ENCODE measurements around the gene SMTN.
"Not testable (repeated sequence)": the region's sequence is repeated elsewhere in the genome, so short reads cannot be mapped to it uniquely, and the experiment has no call there.

Gene SMTN

DNA sequence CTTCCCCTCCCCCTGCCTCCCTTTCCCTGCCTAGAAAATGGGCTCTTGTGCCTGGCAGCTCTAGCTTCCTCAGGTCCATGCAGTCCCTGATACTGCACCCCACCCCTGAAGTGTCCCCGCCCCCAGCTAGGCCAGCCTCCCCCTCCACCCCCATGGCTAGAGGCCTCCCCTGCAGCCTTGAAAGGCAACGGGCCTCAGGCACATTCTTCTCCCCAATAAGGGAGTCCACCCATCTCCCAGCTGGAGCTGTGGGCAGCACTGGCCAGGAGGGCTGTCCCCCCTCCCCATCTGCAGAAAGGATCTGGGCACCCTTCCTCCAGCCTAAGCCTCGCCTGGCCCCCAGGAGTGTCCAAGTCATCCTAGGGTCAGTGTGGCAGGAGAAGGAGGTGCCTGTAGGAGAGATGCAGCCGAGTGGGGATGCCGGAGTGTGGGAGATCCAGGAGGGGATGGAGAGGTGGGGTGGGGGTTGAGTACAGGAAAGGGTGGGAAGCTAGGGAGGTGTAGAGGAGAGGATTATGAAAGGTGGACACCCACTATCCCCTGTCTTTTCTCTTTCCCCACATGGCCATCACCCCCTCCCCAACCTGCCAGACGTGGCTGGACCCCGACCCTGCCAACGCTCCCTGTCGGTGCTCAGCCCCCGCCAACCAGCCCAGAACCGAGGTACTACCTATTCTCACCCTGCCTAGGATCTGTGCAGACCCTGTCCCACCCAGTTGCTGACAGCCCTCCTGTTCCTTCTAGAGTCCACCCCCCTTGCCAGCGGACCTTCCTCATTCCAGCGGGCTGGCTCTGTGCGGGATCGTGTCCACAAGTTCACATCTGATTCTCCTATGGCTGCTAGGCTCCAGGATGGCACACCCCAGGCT is 9.3 kb downstream of the SMTN start:
- no peak for DNase-seq (ENCODE audit: low read depth in 3 of 3)

DNA sequence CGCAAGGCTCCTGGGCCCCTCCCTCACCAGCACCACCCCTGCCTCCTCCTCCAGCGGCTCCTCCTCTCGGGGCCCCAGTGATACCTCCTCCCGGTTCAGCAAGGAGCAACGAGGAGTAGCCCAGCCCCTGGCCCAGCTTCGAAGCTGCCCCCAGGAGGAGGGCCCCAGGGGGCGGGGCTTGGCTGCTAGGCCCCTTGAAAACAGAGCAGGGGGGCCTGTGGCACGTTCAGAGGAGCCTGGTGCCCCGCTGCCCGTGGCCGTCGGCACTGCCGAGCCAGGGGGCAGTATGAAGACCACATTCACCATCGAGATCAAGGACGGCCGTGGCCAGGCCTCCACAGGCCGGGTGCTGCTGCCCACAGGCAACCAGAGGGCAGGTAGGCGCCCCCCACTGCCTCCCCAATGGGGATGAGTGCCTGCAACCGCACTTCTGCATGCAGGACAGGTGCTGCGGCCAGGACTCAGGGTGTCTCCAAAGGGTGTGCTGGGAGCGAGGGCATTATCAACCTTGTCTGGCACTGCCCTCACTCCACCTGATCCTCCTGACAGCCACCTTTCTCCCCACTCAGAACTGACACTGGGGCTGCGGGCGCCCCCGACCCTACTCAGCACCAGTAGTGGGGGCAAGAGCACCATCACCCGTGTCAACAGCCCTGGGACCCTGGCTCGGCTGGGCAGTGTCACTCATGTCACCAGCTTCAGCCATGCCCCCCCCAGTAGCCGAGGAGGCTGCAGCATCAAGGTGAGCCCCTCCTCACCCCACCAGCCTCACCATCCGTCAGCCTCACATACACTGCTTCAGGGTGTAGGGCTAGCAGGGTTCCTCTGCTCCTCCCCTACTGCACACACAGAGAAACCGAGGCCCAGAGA is 10.2 kb downstream of the SMTN start:
- no peak for DNase-seq (ENCODE audit: low read depth in 3 of 3)

DNA sequence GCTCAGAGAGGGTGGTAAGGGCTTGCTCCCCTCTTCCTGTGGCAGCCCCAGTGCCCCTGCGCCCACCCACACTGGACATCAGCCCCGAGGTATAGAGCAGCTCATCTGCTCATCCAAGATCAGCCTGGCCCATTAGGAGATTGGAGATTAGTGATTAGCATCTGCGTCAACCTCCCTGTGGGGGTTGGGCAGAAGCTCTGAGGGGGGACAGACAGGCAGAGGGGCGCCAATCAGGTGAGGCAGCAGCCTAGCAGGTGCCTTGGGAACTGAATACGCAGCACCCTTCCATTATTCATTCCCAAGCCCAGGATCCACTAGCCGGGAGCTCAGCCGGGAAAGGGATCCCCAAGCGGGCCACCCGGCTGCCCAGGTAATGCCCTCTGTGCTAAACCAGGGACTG is 11.0 kb downstream of the SMTN start:
- no peak for DNase-seq (ENCODE audit: low read depth in 3 of 3)

DNA sequence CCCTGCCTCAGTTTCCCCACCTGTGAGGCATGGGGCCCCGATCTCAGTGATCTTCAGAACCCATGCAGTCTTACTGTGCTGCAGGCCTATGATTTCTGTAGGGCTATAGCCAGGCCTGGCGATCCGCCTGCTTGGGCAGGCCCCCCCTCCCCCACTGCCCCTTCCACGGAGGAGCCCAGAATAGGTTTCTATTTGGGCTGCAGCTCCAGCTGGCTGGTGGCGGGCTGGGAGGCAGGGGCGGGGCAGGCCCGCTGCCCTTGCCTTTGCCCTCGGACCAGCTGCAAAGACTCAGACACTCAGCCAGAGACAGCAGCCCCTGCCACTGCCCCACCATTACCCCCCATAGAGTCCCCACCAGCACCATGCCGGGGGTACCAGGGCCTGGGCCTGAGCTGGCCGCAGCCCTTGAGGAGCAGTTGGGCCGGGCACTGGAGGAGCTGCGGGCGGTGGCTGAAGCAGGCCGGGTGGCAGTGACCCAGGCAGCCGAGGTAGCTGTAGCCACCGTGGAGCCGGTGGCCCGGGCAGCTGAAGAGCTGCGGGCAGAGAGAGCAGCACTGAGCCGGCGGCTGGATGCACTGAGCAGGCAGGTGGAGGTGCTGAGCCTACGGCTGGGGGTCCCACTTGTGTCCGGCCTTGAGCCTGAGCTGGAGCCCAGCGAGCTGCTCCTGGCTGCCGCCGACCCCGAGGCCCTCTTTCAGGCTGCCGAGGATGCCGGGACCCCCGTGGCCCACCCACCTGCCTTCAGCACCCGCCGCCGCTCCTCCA is 12.2 kb downstream of the SMTN start:
- DNase-seq (ENCODE audit: low read depth in 3 of 3): no peak

DNA sequence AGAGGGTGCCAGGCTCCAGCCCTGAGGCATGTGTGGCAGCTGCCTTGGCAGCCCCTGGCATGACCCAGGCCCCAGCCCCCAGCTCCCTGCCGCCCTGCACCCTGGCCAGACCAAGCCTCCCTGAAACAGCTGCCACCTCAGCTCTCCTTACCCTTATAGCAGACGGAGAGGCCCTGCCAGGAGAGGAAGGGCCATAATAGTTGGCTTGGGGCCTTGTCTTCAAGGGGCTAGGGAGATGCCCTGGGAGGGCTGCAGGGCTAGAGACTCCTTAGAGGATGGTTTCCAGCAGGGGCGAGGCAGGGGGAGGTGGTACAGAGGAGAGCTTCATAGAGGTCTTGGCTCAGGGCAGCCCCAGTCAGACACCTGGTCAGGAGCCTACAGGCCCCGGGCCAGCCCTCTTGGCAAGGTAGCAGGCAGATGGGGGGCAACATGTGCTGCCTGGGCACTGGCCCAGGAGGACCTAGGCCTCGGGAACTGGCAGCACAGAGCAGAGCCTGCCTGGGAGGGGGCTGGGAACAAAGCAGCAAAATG is 13.0 kb downstream of the SMTN start:
- DNase-seq (ENCODE audit: low read depth in 3 of 3): no peak

DNA sequence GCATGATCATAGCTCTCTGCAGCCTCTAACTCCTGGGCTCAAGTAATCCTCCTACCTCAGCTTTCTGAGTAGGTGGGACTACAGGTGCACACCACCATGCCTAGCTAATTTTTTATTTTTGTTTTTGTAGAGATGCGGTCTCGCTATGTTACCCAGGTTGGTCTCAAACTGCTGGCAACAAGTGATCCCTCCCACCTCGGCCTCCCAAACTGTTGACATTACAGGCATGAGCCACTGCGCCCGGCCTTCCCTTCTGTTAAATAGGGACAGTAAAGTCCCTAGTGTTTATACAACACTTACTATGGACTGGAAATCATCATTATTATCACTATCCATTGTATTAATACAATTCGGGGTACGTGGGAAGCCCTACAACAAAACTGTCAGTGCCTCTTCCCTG is 13.6 kb downstream of the SMTN start:
- no peak for DNase-seq (ENCODE audit: low read depth in 3 of 3)

DNA sequence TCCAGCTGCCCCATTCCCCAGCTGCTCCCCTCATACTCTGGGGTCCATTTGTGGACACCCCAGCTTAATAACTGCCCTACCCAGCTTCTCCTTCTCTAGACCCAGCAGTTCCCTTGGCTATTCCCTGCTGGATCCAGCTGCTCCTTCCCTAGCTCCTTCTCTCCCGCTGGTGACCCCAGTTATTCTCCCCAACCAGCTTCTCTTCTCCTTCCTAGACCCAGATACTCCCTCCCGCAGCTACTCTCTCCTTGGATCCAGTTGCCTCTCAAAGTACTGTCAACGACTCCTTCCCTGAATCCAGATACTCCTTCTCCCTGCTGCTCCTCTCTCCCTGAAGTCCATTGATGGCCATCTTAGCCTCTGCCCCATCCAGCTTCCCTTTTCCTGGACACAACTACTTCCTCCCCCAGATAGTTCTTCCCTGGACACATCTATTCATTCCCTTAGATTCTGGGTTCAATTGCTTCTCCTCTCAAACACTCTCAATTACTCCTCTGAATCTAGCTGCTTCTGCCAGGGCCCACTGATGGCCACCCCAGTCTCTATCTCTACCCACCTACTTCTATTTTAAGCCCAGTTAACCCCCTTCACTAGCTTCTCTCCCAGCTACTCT is 14.6 kb downstream of the SMTN start:
- DNase-seq (ENCODE audit: low read depth in 3 of 3): no peak

DNA sequence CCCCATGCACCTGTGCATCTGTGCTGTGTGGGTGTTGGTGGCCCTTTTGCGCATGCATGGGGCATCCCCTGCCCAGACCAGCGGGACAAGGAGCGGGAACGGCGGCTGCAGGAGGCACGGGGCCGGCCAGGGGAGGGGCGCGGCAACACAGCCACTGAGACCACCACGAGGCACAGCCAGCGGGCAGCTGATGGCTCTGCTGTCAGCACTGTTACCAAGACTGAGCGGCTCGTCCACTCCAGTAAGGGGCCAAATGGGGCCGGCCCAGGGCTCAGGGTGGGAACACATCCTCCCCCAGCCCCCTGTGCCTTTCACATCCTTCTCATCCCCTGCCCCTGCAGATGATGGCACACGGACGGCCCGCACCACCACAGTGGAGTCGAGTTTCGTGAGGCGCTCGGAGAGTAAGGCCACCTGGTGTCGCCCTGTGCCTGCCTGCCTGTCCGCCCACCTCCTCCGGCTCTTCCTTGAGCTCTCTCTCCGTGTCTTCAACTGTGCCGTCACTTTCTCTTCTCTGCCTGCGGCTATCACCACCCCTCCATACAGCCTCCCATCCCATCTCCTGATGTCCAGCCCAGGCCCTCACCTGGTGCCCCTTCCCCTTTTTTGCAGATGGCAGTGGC is 15.7 kb downstream of the SMTN start:
- DNase-seq (ENCODE audit: low read depth in 3 of 3): no peak

DNA sequence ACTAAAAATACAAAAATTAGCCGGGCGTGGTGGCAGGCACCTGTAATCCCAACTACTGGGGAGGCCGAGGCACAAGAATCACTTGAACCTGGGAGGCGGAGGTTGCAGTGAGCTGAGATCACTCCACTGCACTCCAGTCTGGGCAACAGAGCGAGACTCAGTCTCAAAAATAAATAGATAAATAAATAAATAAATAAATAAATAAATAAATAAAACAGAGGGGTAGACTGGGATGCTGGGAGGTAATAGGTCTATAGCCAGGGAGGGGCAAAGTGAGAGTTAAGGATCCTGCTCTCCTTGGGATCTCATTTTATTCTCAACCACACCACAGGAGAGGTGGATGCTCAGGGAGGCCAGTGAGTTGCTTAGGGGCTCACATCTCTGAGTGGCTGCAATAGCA is 16.4 kb downstream of the SMTN start:
- DNase-seq (ENCODE audit: low read depth in 3 of 3): not testable (repeated sequence)

DNA sequence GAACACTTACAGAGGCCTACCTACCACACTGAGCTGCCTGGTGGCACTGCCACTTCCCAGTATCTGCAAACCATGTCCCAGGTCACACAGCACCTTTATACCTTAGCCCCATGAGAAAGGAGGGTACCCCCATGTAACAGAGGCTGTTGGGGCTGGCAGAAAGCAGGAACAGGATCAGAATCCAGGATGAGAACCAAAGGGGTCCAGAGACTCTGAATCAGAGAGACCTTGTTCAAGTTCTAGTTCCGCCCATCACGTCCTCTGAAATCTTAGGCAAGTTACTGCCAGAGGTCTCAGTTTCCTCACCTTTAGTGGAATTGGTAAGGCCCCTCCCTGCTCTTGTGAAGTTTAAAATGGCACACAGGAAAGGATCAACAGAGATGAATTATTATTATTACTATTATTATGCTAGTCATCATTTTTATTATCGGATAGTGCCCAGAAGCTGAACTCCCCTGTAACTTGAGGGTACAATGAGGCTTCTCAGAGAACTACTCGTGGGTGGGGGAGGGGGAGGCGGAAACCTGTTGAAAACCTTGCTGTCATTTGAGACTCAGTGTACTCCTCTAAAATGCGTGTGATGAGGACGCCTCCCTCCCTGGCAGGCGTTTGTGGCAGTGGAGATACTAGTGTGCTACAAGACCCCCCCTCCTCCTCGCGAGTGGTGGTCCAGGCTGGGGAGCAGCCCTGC is 17.0 kb downstream of the SMTN start:
- no peak for DNase-seq (ENCODE audit: low read depth in 3 of 3)

DNA sequence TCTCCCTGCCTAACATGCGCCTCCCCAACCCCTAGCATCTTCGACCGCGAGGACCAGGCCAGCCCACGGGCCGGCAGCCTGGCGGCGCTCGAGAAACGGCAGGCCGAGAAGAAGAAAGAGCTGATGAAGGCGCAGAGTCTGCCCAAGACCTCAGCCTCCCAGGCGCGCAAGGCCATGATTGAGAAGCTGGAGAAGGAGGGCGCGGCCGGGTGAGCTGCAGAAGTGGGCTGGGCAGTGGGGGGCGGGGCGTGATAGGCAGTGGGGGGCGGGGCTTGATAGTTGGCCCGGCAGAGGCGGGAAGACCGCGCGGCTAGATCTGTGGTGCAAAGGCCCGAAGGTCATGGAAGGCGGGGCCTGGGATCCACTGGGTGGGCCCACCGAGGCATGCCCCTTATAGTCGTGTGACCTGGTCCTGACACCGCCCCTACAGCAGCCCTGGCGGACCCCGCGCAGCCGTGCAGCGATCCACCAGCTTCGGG is 17.6 kb downstream of the SMTN start:
- no peak for DNase-seq (ENCODE audit: low read depth in 3 of 3)

DNA sequence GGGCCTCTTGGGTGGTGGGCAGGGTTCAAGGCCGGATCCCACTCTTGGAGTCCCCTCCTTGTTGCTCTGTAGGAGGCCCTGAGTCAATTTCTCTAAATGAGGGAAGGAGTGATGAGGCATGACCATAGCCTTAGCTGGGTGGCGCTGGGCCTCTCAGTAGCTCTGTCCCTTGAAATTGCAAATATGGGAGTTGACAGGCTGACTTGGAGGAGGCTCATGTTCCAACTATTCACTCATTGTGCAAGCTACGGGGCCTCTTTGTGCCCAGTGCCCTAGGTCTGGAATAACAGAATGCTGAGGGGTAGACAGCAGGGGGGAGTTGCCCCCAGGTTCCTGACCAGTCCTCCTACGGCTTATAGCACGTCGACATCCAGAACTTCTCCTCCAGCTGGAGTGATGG is 18.3 kb downstream of the SMTN start:
- DNase-seq (ENCODE audit: low read depth in 3 of 3): no peak

DNA sequence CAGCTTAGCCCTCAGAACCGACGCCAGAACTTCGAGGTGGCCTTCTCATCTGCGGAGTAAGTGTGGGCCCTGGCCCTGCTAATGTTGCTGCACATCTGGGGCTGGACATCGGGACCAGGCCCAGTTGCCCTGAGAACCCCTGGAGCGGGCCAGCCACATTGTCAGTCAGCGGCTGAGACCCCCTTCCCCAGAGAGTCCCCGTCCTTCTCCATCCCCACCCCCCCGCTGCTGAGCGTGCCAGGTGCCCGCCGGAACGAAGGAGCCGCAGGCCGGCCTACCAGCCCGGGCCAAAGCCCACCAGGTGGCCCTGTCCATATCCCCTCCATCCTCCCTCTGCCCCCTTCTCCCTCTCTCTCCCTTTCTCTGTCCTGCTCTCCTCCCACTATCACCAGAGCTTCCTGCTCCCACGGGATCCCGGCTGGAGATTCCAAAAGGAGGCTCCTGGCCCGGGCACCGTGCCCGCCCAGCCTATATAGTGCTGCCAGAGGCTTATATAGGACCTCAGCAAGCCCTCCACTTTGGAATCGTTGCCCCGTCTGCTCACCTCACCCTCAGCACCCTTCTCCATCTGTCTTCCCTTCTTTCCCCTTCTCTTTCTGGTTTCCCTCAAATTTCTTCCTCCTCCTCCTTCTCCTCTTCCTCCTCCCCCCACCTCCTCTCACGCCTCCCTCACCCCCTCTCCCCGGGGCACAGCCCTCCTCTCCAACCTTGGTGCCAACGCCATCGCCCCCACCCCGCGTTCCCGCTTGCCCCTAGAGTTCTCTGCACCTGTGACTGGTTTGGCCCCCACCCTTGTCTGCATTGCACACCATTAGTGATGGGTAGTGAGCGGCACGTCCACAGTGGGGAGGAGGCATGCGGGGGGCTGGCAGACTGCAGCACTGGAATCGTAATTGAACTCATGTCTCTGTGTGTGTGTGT is 19.0 kb downstream of the SMTN start:
- no peak for DNase-seq (ENCODE audit: low read depth in 3 of 3)

DNA sequence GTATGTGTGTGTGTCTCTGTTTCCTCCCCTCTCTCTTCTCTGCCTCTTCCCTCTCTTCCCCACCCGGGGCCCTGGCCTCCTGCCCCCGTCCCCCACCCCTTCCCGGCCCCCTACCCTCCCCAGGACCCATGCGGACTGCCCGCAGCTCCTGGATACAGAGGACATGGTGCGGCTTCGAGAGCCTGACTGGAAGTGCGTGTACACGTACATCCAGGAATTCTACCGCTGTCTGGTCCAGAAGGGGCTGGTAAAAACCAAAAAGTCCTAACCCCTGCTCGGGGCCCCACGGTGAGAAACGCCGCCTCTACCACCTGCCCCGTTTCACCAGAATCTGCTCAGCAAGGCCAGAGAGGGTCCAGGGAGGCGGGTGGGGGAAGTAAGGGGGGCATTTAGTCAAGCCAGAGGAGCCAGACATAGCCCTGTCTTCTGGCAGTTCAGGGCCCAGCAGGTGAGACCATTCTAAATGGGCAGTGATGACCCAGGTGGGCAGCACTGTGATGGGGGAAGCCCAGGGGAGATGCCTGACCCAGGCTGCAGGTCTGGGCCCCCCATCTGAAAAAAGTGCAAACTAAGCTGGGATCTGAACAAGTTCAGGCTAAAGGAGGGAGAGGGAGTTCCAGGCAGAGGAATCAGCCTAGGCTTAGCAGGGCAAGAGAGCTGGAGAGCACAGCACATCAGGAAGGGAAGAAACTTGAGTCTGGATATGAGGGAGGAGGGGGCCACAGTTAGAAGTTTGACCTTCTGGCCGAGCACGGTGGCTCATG is 19.8 kb downstream of the SMTN start:
- DNase-seq (ENCODE audit: low read depth in 3 of 3): no peak

DNA sequence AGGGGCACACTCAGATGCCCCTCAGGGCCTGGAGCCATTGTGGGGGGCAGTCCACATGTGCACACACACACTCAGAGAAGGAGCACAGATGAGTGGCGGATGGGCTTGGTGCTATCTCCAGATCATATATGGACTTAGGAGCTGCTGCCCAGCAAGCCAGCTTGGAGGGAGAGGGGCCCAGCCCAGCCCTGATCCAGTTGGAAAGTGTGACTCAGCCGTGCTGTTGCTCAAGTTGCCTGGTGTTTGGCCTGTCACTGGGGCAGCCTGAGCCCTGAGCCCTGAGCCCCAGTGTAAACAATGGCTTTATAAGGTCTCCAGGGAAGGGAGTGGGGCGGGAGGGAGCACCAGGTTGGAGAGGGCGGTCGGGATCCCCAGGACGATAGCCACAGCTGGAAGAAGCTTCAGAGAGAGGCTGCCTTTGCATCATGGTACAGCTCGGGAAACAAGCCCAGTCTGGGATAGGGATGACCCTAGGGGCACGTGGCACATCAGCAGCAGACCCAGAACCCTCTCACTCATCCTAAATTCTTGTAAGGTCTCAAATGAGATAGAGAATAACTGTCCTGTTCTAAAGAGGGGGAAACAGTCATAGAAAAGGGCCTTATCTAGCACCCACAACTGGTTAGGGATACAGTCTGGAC is 21.4 kb downstream of the SMTN start:
- DNase-seq (ENCODE audit: low read depth in 3 of 3): no peak

DNA sequence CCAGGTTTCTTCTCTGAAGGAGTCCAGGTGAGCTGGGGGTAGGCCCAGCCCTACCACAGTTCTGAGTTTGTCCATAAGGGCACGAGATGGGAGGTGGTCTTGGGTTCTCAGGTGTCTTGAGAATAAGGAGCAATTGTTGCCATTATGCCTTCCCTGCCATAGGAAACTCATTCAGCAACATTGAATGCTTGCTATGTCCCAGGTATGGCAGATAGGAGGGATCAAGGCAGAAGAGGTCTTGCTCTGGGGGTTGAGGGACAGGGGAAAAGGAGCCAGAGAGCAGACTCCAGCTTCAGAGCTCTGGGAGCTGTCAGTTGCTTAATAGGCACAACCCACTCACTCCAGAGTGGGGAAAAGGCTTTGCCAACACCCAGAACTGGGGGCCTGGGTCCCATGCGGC is 22.0 kb downstream of the SMTN start:
- DNase-seq (ENCODE audit: low read depth in 3 of 3): no peak

DNA sequence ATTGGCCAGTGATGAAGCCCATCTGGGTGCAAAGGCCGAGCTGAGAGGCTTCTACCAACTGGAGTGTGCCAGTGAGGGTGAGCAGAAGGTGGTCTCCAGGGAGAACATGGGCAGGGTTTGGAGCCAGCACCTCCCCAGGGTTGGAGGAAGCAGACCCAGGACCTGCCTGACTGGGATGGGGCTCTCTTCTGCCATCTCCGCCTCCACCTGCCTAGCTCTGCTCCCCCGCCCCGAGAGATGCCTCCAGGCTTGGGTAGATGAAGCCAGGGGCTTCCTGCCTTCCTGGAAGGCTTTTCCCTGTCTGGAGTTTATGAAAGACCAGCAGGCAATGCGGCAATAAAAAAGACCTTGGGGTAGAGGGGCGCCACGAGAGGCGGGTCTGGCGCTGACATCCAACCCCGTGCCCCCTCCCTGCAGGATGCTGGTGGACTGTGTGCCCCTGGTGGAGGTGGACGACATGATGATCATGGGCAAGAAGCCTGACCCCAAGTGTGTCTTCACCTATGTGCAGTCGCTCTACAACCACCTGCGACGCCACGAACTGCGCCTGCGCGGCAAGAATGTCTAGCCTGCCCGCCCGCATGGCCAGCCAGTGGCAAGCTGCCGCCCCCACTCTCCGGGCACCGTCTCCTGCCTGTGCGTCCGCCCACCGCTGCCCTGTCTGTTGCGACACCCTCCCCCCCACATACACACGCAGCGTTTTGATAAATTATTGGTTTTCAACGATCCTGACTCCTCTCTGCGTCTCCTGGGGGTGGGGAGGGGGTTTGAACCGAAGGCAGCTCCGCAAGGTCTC is 23.0 kb downstream of the SMTN start:
- DNase-seq (ENCODE audit: low read depth in 3 of 3): no peak
